Fibroblast of skin of left biceps (primary cell): ENCODE data around the gene TBCD.

Source experiments
- DNase-seq, 2 experiments: peaks; one replicate each; pipeline ENCODE4 v3.0.0-alpha.2; 2013; ENCODE audit warnings: low read depth in 2 of 2

Gene TBCD

DNA sequence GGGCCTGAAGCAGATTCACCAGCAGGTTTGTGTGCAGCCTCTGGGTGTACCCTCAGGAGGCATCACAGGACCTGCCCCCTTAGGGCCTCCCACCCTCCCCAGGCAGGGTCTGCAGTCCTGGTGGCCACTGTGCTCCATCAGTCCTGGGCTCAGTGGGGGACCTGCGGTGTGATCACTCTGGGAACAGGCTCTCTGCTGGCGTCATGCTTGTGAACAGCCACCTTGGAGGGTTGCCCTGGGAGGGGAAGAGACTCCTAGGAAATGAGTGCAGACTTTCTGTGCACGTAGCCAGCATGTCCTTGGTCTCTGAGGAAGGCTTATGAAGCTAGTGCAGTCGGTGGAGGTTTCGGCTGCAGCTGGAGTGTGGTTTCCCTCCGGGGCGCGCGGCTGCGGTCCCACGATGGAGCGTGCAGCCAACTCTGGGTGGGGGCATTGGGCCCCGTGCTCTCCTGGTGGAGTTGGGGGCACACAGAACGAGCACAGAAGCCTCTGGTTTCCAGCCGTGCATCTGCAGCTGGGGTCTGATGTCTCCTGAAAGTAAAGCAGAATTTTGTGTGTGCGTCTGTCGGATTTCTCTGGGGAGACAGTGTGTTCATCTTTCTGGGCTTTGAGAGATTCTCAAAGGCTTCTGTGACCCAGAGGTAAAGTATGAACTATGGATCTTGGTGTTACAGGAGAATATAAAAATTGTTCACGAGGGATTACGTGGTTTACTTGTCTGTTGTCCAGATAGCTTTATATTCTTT lies 156.1 kb downstream of the TBCD start:
- no peak for DNase-seq

DNA sequence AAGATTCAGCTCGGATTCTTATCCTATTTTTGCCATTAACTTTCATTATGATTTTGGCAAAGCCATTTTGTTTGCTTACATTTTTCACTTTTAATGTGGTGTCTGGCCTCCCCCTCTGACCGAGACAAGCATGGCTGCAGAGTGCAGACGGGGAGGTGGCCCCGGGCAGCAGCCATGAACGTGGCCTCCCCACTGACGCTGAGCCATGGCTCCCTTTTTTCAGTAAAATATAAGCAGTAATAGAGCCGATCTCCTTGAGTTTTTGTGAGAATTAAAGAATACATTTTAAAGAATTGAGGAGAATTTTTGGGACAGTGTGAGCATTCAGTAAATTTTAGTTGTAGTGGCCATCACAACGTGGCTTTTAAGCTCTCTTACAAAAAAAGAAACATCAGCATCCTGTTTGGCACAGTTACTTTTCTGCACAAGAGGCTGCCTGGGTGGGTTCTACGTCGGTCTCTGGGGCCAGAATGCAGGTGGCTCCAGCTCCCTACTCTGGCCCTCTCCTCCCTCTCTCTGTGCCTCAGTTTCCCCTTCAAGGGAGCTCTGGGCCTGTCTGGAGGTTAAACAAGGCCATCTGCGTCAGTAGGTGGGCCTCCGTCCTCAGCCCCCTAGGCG lies 156.8 kb downstream of the TBCD start:
- DNase-seq, result no peak

DNA sequence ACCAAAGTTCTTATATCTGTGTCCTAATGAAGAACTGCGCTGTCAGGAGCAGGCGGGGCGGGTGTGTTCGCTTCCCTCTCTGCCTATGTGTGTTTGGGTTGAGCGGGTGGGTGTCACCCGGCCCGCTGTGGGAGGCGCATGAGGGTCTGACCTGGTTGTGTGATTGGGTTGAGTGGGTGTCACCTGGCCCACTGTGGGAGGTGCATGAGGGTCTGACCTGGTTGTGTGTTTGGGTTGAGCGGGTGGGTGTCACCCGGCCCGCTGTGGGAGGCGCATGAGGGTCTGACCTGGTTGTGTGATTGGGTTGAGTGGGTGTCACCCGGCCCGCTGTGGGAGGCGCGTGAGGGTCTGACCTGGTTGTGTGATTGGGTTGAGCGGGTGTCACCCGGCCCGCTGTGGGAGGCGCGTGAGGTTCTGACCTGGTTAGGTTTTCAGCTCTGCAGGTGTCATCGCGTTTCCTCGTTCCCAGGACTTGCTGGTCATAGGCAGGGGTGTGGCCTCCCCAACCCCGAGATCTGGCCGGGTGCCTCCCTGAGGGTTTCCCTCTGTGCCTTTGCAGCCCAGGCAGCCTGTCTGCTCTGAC lies 157.5 kb downstream of the TBCD start:
- DNase-seq, result no peak

DNA sequence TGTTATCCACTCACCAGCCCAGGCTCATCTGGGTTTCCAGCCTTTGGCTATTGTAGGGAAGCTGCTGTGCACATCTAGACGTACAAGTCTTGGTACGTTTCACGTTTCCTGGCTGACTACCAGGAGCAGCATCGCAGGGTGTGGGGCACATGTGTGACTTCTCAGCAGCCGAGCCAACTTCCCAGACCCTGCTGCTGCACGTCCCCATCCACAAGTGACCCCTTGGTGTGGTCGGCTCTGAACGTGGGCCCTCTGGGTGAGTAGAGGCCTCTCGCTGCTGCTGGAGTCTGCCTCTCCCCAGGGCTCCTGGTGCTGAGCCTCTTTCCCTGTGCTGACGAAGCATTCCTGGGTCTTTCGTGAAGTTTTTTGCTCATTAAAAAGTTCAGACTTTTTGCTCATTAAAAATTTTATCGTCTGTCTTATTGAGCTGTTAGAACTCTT lies 158.2 kb downstream of the TBCD start:
- no peak for DNase-seq

- DNase-seq, result no peak
Observed at GRCh38 chr17:82910770-82911169, 158.9 kb downstream of the TBCD start.

- DNase-seq, result no peak
Observed at GRCh38 chr17:82911822-82912221, 160.0 kb downstream of the TBCD start.

- DNase-seq, result no peak
Observed at GRCh38 chr17:82912484-82913089, 160.7 kb downstream of the TBCD start.

GRCh38 chr17:82913304-82914043 lies 161.6 kb downstream of the TBCD start:
- DNase-seq, result no peak

DNA sequence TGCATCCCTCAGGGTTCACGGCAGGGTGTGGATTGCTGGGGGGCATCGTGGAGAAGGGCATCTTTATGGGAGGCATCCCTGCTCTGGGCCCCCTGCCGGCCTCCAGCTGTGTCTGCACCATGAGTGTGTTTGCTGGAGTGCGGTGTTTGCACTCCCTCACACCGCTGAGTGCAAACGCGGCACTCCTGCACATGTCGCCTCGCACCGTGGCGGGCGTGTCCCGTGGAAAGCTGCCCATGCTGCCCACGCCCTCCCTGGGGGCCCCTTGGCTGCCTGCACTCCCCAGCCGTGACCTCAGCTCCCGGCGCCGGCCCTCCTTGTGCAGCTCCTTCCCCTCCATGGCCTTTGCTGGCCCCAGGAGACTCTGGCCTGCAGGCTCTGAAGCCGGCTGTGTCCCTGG lies 162.5 kb downstream of the TBCD start:
- DNase-seq, result no peak

GRCh38 chr17:82915010-82915756 lies 163.3 kb downstream of the TBCD start:
- no peak for DNase-seq

DNA sequence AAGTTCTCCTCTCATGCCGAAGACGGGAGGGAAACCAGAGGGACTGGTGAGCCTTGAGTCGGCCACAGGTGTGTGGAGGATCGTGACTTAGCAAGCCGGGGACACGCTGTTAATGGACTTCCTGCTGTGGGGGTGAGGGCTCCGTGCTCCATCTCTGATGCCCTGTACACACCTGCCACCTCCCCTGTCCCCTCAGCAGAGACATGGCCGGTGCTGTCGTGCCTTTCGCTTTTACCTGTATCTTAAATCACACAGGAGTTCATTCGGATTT lies 163.8 kb downstream of the TBCD start:
- DNase-seq, result no peak

GRCh38 chr17:82917699-82918345 lies 166.0 kb downstream of the TBCD start:
- DNase-seq, result no peak

DNA sequence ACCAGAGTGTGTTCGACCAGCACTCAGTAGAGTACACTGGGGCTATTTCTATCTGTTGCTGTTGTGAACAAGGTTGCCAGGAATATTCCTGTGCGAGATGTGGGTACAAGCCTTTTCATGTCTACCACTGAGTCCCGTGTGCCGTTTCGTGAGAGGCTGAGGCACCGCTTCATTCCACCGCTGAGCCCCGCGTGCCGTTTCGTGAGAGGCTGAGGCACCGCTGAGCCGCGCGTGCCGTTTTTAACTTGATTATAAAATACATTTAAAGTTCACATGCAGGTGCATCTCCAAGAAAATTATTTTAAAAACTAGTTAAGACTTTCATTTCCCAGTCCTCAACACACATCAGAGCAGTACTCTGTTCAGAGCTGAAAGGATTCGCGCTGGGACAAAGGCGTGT lies 166.6 kb downstream of the TBCD start:
- no peak for DNase-seq

GRCh38 chr17:82920150-82920549 lies 168.3 kb downstream of the TBCD start:
- DNase-seq, result no peak

DNA sequence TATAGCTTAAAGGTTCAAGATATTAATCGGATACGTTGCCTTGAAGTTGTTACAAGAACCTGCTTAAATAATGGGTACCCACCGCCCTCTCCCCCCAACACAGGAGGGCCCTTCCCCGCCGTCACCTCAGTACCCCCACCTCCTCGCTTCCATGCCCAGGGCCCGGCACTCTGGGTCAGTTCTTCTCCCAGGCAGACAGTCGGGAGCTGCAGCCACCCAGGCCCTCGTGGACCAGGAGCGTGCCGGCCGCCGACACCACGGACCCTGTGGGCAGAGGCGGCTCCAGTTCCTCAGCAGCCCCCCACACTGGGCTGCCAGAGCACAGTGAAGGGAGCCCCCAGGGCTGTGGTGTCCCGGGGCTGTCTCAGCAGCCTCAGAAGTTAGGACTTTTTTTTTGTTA lies 168.8 kb downstream of the TBCD start:
- no peak for DNase-seq

GRCh38 chr17:82921426-82921825 lies 169.6 kb downstream of the TBCD start:
- DNase-seq, result no peak

DNA sequence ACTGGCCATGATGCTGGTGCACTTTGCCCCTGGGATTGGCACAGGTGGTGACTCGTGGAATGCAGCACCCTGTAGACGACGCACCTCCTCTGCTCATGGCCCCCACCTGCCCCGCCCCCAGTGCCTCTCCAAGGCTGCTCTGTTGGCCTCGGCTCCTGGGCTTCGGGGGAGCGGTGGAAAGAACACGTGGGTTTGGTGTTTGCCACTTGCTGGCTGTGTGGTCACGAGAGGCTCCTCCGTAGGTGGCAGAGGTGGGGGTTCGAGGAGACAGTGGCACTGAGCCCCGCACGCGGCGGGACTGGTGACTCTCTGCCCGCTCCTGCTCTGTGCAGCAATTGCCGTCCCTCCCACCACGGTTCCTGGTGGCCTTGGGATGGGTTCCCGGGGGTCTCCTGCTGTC lies 170.8 kb downstream of the TBCD start:
- DNase-seq, result no peak

- no peak for DNase-seq
Observed at GRCh38 chr17:82923366-82924113, 171.7 kb downstream of the TBCD start.

DNA sequence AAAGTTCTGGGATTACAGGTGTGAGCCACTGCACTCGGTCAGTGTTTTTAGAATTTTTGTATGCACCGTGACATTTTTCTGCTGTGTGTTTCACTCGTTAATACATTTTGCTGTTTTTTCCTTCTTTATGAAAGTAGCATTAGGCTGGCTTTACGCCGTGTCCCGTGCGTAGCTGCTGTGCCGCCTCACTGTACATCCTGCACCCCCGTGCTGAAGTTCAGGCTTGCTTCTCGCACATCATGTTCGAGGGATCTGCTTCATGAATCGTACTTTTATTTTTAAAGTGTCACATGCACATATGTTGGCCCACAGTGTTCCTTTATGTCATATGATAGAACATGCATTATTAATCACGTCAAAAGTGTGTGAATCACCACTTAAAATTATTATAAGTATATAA lies 172.3 kb downstream of the TBCD start:
- no peak for DNase-seq

DNA sequence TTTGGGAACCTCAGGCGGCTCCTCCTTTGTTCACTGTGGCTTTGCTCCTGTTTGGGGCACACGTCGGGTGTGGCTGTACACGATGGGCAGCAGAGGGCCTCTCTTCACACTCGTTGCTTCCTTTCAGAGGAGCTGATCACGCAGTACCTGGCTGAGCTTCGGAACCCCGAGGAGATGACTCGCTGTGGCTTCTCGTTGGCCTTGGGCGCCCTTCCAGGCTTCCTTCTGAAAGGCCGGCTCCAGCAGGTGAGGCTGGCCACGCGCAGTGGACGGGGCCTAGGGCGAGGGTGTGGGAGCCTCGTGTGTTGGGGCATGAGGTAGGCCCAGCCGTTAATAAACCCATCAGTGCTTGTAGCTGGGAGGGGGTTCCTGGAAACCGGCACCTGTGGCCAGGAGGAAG lies 172.9 kb downstream of the TBCD start:
- DNase-seq, result no peak
